GM19455 (cell line): Measurements from ENCODE around the gene SYDE2.
"Not testable (repeated sequence)": the region's sequence is repeated elsewhere in the genome, so short reads cannot be mapped to it uniquely, and the experiment has no call there.

ENCODE experiments used
- ATAC-seq: cut with Tn5 transposase; IDR thresholded peaks from one replicate; pipeline ENCODE4 v1.9.1; 2021; ENCODE audit not compliant: unreplicated experiment

SYDE2 gene

DNA sequence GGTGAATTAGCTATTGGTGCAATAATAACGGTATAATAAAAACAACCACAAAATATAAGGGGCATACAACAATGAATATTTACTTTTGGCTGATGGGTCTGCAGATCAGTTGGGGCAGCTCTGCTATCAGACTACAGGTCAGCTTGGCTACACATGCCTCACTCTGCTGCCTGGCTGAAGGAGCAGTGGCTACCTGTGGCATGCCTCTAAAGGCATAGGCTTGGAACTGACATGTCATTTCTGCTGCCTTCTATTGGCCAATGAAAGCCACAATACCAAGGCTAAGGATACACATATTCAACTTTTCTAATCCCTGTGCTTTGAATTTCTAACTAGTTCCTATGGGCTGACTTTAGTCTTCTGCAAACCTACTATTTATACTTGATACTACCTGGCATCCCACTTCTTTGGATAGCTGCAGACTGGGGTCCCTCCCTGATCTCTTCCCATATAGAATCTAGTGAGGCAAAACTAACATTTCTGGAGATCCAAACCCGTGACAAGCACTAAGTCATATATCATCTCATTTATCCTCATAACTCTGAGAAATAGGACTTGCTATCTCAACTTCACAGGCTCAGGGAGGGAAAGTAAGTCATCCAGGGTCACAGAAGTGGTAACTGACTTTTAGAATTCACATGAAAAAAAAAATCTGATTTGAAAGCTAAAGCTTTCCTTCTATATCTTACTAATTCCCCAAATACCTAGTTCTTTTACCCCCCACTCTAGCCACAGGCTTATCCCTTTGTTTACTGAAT lies 19.2 kb upstream of the SYDE2 start:
- ATAC-seq, result no peak

DNA sequence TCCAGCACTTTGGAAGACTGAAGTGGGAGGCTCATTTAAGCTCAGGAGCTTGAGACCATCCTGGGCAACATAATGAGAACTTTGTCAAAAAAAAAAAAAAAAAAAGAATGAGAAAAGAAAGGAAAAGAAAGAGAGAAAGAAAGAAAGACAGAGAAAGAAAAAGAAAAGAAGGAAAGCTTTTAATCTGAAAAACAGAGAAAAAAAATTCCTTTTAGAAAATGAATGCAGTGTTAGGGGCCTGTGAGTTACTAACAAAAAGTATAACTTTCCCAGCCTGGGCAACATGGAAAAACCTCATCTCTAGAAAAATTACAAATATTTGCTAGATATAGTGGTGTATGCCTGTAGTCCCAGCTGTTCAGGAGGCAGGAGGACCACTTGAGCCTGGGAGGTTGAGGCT lies 15.9 kb upstream of the SYDE2 start:
- no peak for ATAC-seq

DNA sequence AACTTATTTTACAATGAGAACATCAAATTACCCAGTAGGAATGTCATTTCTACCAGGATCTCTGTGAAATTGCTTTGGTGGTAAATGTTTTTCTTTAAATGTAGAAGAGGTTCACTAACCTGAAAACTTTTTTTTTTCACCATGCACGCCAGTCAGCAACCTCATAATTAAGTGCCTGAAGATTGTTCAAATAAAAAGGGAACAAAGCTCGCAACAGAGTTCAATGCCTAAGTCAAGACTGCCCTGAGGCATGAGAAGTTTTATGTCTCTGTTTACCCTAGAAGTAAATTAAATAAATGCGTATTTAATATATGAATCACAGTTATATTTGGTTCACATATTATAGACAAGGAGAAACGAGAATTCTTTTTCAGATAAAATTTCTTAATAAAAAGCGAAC lies 13.8 kb upstream of the SYDE2 start:
- no peak for ATAC-seq

DNA sequence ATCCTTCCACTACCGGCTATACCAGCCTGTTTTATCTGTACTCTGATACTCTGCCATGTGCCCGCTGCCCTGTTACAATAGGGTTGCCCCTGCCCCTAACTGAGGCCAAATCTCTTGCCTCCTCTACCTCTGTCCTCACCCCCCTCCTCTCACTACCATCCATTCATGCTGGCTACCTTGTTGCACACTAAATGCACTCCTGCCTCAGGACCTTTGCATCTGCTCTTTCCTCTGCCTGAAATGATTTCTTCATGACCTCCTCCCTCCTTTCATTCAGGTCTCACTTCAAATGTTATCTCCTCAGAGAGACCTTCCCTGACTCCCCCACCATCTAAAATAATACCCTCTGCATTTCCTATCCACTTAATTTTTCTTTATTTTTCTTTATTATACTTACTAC lies 7.7 kb upstream of the SYDE2 start:
- ATAC-seq, result no peak

DNA sequence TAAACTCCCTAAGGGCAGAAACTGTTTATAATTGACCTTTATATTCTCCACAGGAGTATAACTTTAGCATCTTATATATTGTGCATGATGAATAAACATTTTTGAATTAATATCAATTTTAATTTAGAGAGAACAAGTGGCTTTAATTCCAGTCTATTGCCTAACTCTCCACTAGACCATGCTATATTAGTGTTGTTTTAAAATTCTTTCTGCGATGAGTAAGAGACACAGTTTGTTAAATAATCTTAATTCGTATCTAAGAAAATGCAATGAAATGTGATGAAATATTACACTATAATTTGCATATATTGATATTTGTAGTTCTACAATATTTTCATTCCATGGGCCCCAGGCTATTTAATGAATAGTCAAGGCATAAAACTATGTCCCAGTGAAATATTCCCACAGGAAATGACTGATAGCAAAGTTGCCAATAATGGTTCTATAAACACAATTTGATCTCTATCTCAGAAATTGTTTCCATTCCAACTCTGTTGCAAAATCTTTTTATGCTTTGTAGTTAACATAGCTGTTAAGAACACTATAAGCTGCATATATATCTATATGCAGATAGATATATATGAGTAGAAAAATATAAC lies 2.9 kb upstream of the SYDE2 start:
- no peak for ATAC-seq

DNA sequence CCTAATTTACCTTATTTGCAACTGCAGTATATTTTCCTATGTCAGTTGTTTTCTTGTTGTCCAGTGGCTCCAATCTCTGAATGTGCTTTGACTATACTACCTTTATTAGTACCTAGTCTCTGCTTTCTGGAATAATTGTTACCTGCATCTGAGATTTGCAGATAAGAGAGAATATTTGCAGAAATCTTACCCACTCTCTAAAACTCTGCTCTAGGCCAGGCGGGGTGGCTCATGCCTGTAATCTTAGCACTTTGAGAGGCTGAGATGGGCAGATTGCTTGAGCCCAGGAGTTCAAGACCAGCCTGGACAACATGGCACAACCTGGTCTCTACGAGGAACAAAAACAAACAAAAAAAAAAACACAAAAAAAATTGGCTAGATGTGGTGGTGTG lies 2.0 kb upstream of the SYDE2 start:
- no peak for ATAC-seq

DNA sequence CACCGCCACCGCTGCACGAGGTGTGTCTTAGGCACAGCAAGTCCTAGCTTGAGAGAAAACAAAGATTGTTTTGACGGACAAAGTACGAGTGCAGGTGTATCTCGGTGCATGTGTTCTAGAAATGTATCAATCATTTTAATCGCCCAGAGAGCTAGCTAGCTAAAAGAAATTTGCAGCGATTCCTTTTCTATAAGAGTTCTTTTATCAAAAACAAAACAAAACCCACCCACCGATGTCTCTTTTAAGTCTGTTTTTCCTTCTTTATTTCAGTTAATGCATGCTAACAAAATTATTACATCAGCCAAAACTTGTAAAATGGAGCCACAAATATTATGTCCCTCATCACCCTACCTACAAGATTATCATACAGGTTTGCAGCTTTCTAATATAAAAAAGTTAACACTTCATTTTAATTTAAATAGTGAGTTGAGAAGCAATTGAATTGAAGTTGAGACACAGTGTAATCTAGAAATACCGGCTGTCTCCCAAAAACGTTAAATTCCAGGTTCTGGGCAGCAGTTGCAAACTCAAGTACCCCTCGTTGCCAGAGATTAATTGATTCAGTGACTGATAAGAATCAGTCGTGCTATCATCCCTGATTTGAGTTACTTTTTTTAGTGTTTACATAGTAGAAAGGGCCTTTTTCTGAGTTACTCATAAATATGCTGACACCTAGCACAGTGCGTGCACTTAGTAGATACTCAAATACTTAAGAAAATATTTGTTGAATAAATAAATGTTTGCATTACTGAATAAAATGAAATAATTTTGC lies 1.5 kb upstream of the SYDE2 start:
- ATAC-seq, result no peak

DNA sequence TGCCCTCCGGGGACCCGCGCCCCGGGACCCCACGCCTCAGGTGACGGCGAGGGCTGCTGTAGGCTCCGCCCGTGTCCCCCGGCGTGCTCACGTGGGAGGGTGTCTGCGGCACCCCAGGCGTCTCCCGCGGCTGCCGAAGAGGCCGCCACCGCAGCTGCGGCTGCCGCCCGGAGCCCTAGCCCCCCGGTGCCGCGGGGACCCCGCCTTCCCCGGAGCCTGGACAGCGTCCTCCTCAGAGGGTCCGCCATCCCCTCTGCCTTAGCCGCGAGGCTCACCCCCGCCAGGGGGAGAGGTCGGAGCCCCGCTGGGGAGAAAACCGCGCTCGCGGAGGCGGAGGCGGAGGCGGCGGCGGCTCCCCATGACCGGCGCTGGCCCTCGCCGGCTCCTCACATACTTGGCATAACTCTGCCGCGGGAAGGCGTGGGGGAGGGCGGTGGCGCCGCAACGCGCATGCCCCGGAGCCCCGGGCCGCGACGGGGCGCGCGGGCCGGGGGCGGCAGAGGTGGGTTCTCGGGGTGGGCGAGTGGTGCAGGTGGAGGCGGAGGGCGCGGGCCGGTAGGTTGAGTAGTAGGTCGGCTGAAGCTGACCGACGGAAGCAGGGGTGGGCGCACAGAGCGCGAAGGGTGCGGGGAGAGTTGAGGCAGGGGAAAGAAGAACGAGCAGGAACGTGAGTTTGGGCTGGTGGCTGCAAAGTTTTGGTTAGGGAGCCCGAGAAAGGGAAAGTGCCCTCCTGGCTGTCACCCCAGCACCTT lies 700 bp upstream of the SYDE2 start:
- ATAC-seq, result peak; percentile 49

DNA sequence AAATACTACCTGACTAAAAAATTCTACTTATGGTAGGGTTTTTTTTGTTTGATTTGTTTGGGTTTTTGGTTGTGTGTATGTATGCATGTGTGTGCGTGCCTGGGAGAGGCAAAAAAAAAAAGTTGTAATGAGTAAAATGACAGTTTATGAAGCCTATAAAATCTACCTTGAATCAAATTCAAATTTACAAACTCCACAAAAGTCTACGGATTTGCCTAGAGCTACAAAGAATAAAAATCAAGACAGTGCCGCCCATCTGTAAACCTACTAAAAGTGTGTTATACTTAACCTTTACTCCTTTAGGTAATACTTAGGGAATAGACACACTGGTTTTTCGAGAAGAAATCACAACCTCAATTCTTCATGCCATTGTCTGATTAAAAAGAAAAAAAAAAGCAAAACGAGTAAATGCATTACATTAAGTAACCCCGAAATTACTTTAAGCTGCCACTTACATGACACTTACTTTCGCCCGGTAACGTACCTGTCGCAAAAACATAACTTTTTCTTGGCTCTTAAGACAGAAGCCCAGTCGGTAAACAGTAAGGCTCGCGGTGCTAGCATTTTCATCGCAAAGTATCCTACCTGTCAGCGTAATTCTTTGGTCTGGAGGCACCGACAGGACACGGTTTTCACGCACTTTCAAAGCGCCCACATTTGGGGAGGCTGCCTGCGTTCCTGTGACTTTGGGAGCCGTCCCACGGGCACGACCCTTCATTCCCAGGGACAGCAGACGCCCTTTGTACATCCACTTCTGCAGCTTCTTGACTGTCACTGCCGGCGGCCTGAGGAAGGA lies 951 bp downstream of the SYDE2 start:
- ATAC-seq, result no peak

DNA sequence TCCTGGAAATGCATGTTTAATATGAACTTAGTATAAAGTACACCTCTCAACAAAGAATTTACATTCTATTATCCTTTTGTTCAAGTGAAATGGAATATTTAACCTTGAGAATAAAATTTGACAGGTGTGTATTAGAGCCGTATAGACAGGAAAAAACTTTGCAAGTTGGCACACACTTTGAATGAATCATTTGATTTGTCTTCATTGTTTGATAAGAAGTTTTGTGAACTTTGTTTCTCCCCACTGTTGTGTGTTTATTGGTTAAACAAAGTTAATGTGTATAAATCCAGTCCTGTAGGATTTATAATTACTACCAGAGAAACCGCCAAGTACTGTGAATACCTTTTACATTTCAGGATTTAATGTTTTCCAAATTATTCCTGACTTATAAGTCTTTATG lies 2.0 kb downstream of the SYDE2 start:
- ATAC-seq, result no peak

DNA sequence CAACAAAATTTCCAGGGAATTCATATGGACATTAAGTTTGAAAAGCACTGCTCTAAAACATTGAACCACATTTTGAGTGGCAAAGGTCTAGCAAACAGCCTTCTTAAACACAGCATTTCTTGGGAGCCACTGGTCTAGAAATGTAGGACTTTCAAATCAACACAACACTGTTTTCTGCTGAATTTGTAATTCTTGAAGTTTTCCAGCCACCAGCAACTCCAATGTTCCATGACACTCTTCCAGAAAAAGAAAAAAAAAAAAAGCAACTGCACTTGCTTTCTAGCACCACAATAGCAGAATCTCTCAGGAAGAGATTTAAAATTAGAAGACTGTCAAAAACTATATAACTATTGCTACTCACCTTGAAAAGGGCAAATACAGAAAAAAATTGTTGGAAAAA lies 4.5 kb downstream of the SYDE2 start:
- ATAC-seq, result no peak

DNA sequence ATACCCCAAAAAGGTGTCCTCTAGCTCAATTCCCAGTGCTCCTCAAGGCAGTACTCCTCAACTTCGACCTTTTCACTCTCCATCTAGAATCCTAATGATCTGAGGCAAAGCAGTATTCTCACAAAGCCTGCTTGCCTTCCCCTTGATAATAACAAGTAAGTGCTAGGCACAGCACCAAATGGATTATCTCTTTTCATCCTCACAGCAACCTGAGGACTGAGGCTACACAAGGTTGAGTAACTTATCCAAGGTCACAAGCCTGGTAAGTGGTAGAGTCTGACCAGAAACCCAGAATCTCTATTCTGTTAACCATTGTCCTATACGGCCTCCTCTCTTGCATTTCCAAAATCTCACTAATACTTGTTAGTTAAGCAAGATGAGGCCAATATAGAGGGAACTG lies 5.1 kb downstream of the SYDE2 start:
- no peak for ATAC-seq

DNA sequence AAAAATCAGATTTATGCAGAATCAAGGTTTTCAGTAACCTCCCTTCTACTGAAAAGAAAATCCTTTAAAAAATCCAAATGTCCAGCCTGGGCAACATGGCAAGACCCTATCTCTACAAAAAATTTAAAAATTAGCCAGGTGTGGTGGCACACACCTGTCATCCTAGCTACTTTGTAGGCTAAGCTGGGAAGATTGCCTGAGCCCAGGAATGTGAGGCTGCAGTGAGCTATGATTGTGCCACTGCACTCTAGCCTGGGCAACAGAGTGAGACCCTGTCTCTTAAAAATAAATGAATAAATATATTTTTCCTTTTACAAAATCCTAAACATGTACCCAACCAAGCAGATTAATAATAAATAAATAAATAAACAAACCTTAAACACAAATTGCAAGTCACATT lies 8.7 kb downstream of the SYDE2 start:
- ATAC-seq, result not testable (repeated sequence)

DNA sequence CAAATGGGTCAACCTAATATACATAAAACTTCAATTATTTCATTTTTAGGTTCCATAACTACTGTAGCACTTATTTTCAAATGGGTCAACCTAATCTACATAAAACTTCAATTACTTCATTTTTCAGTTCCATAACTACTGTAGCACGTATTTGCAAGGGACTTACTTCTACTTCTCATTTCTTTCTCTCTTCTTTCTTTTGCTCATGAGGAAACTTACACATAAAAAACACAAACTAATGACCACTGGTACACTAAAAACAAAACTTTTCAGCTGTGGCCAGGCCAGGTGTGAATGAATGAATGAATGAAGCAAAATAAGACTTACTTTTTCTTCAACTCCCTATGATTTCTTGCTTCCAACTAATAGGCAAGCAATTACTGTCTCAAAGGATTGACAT lies 11.7 kb downstream of the SYDE2 start:
- no peak for ATAC-seq

DNA sequence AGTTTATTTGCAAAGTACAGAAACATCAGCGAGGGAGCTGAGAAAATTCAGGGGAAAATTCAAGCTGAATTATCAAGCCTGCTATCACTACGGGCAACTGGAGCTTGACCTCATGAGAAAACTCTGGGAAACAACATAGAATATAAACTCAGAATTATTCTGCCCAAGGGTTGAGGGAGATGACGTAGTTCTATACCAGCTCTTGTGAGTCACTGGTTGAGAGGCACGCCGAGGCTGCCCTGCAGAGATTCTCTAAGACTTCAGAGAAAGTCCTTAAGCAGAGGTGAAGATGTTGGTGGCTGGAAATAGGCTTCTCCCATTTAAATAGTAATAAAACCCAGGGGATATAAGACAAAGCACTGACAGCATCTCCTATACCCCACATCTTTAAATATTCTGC lies 12.3 kb downstream of the SYDE2 start:
- no peak for ATAC-seq

DNA sequence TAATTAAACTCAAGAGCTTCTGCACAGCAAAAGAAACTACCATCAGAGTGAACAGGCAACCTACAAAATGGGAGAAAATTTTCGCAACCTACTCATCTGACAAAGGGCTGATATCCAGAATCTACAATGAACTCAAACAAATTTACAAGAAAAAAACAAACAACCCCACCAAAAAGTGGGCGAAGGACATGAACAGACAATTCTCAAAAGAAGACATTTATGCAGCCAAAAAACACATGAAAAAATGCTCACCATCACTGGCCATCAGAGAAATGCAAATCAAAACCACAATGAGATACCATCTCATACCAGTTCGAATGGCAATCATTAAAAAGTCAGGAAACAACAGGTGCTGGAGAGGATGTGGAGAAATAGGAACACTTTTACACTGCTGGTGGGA lies 13.8 kb downstream of the SYDE2 start:
- not testable (repeated sequence) for ATAC-seq

DNA sequence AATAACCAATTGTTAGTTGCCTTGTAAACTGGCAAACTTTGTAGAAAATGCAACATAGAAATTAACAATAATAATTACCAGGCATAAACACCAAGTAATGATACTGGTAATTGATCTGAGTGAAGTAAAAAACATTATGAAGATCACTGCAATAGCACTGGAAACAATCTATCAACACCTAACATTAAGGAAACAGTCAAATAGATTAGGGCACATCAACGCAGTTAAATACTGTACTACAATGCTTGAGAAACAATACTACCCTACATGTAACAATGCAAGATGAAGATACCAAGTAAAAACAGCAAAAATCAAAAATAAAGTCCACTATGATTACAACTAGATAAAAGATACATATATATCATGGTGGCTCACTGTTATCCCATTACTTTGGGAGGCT lies 16.6 kb downstream of the SYDE2 start:
- no peak for ATAC-seq

DNA sequence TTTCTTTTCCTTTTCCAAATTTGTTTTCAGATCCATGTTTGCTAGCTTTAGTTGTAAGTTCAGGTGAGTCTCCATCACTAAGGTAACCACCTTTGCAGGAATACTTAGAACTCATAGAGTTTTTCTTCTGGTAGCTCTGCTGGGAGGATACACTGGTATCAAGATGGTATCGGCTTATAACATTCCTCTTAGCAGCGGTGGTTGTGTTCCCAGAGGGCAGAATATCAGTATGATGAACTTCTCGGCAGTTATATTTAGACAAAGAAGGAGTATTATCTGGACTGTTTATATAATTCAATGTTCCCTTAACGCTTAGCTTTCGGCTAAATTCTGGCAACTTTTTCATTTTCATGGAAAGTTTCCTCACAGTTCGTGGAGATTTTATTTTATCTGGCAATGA lies 18.1 kb downstream of the SYDE2 start:
- ATAC-seq, result no peak

DNA sequence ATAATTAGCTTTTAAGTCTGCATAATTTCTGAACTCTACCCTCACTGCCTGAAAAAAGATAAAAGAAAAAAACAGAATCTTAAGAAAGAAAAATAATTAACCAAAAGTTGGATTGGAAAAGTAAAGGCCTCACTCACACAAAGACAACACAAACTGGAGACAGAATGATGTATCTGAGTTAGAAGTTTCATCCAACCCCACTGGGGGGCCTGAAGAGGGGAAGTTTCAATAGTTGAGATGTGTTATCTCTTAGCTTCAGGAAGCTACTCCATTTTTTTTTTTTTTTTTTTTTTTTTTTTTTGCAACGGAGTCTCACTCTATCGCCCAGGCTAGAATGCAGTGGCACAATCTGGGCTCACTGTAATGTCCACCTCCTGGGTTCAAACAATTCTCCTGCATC lies 19.9 kb downstream of the SYDE2 start:
- no peak for ATAC-seq

DNA sequence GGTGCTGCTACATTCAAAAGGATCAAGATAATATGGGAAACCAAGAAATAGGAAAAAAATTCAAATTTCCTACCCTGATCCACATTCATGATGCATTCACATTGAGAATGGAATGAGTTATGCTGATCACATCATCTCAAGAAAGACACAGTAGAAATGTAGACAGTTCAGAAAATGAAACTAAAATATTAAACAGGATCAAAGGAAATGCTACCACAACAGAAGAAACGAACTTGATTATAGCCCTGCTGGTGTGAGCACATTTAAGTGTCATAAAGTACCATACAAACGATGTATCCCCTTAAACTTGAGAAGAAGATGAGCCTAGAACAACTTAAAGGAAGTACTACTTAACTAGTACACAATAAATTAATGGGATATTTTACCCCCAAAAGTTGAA lies 21.3 kb downstream of the SYDE2 start:
- ATAC-seq, result no peak

DNA sequence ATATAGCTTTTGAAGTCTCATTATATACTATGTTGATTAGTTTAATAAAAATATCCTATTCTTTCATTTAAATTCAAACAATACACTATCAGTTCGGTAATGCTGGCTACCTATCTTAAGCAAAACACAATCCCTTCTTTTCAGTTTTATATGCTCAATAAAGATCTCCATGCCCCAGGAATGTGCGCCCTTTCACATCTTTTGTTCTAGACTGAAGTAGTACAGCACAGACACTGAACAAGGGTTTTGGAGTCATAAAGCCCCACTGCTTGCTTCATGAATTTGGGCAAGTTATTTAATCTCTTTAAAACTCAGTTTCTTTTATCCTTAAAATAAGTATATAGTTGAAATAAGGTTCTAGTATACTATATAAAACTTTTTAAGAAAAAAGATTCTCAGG lies 22.4 kb downstream of the SYDE2 start:
- ATAC-seq, result no peak
